HS-5 (cell line): ENCODE data around the gene KLHL29.

Source experiments
- DNase-seq: peaks from one replicate; pipeline ENCODE4 v3.0.0-alpha.2; 2012; ENCODE audit warnings: low read depth

The KLHL29 gene

GRCh38 chr2:23399674-23400261 is 14.8 kb downstream of the KLHL29 start:
- no peak for DNase-seq

GRCh38 chr2:23400703-23401102 is 15.7 kb downstream of the KLHL29 start:
- no peak for DNase-seq

- DNase-seq, result no peak
Measured at GRCh38 chr2:23401427-23402204, 16.6 kb downstream of the KLHL29 start.

- DNase-seq, result no peak
Measured at GRCh38 chr2:23402205-23402740, 17.3 kb downstream of the KLHL29 start.

GRCh38 chr2:23404426-23404825 is 19.4 kb downstream of the KLHL29 start:
- no peak for DNase-seq

GRCh38 chr2:23409248-23409647 is 24.3 kb downstream of the KLHL29 start:
- DNase-seq, result no peak

- no peak for DNase-seq
Measured at GRCh38 chr2:23410596-23410995, 25.6 kb downstream of the KLHL29 start.

GRCh38 chr2:23411752-23412431 is 26.9 kb downstream of the KLHL29 start:
- peak; percentile 93 for DNase-seq

- DNase-seq, result peak; percentile 71
Measured at GRCh38 chr2:23412556-23413155, 27.7 kb downstream of the KLHL29 start.

- DNase-seq, result no peak
Measured at GRCh38 chr2:23413641-23414040, 28.7 kb downstream of the KLHL29 start.

- no peak for DNase-seq
Measured at GRCh38 chr2:23414106-23414505, 29.1 kb downstream of the KLHL29 start.

- no peak for DNase-seq
Measured at GRCh38 chr2:23414871-23415270, 29.9 kb downstream of the KLHL29 start.

GRCh38 chr2:23417310-23417709 is 32.3 kb downstream of the KLHL29 start:
- DNase-seq, result no peak

GRCh38 chr2:23418056-23418455 is 33.1 kb downstream of the KLHL29 start:
- DNase-seq, result no peak

- DNase-seq, result peak; percentile 80
Measured at GRCh38 chr2:23418461-23418911, 33.5 kb downstream of the KLHL29 start.

- no peak for DNase-seq
Measured at GRCh38 chr2:23419171-23420090, 34.5 kb downstream of the KLHL29 start.

- DNase-seq, result no peak
Measured at GRCh38 chr2:23420091-23420839, 35.3 kb downstream of the KLHL29 start.

- no peak for DNase-seq
Measured at GRCh38 chr2:23420840-23421476, 36.0 kb downstream of the KLHL29 start.

GRCh38 chr2:23422089-23423061 is 37.4 kb downstream of the KLHL29 start:
- DNase-seq, result no peak
